Left renal pelvis (tissue), 4 donors: ENCODE data around the gene PLCB1. TPM values are rescaled to one million over a fixed set of nuclear protein-coding genes. Genes with fewer than 3 reads are reported as not detected.

Source experiments
- polyA plus RNA-seq, 4 donors: library from polyadenylated mRNA; unstranded; fragments of 120-200 nt; gene quantifications; one replicate each; pipeline ENCODE4 v1.2.1, GENCODE V29; 2013; ENCODE audit not compliant: insufficient read length in 4 of 4

Gene PLCB1
- polyA plus RNA-seq, 4 donors: 23.0 to 66.7 (median 42.2) TPM

Other genes starting within 250 kb of the PLCB1 start
- gene HAO1, start 191.8 kb upstream of the PLCB1 start, polyA plus RNA-seq: under 1 TPM in 1 of 4 donors, not detected in 3; 0.22 TPM
- 100 to 1,000 TPM in 1 of 4 donors, 10 to 100 TPM in 3; 46.5 to 104 (median 69.7) TPM for gene TMX4, start 112.5 kb upstream of the PLCB1 start, polyA plus RNA-seq